Thyroid gland (tissue), 4 donors: ENCODE results near the gene KRR1.

Source experiments
- POLR2A ChIP-seq, 2 donors: fragments of 450-650 bp; IDR thresholded peaks; one replicate each; pipeline ENCODE4 v1.6.1; 2017; ENCODE audit warnings: antibody characterized with exemption in 2 of 2, mild to moderate bottlenecking in 2 of 2, moderate library complexity in 1 of 2
- TF ChIP-seq, protein P1 (sequence below), 6 experiments: fragments of 200-600 bp in 3 of 6; fragments of 450-650 bp in 3 of 6; sonication (generic) in 3 of 6; IDR thresholded peaks; one replicate each; pipeline ENCODE4 v1.5.1; 2016 to 2019; ENCODE audit warnings: antibody characterized with exemption in 6 of 6, mild to moderate bottlenecking in 2 of 6, inconsistent platforms in 1 of 6, moderate library complexity in 1 of 6

GRCh38 chr12:75545636-75546035 is 34.2 kb upstream of the KRR1 start:
- TF ChIP-seq, protein P1, sequence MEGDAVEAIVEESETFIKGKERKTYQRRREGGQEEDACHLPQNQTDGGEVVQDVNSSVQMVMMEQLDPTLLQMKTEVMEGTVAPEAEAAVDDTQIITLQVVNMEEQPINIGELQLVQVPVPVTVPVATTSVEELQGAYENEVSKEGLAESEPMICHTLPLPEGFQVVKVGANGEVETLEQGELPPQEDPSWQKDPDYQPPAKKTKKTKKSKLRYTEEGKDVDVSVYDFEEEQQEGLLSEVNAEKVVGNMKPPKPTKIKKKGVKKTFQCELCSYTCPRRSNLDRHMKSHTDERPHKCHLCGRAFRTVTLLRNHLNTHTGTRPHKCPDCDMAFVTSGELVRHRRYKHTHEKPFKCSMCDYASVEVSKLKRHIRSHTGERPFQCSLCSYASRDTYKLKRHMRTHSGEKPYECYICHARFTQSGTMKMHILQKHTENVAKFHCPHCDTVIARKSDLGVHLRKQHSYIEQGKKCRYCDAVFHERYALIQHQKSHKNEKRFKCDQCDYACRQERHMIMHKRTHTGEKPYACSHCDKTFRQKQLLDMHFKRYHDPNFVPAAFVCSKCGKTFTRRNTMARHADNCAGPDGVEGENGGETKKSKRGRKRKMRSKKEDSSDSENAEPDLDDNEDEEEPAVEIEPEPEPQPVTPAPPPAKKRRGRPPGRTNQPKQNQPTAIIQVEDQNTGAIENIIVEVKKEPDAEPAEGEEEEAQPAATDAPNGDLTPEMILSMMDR (IDR thresholded peaks at IDR 0.05) = no peak
- TF ChIP-seq POLR2A (IDR thresholded peaks at IDR 0.05) = no peak
